ENCODE data around the gene PLEKHA1. TPM values are rescaled to one million over a fixed set of nuclear protein-coding genes. Genes with fewer than 3 reads are reported as not detected.
A peak's percentile ranks its signal among the peaks of the same experiment; 100 is the strongest.

Gene PLEKHA1
- total RNA-seq, 1 donor from 2014 or later, result 38.2 TPM

GRCh38 chr10:122455376-122456079 lies 81.0 kb downstream of the PLEKHA1 start:
- Mint-ChIP-seq H3K36me3 (ENCODE audit: low read depth, unreplicated experiment) (no peaks in the 10 kb centered on the region), H3K27ac (ENCODE audit: unreplicated experiment) (no peak overlapping the region), H3K9me3 (ENCODE audit: unreplicated experiment) (no peaks in the 10 kb centered on the region), H3K4me1 (ENCODE audit: unreplicated experiment) (peaks cover 19% of the 10 kb centered on the region), H3K4me3 (ENCODE audit: unreplicated experiment) (no peak overlapping the region), H3K27me3 (ENCODE audit: unreplicated experiment) (peaks cover 3% of the 10 kb centered on the region)
- TF ChIP-seq CTCF (IDR thresholded peaks at IDR 0.05; ENCODE audit: unreplicated experiment), result no peak
- no peak for DNase-seq (ENCODE audit: low spot score)

GRCh38 chr10:122457934-122458333 lies 83.4 kb downstream of the PLEKHA1 start:
- no peak for TF ChIP-seq CTCF (IDR thresholded peaks at IDR 0.05; ENCODE audit: unreplicated experiment)
- H3K4me1 Mint-ChIP-seq (ENCODE audit: unreplicated experiment), result peaks cover 18% of the 10 kb centered on the region
- no peaks in the 10 kb centered on the region for H3K9me3 Mint-ChIP-seq (ENCODE audit: unreplicated experiment)
- peaks cover 6% of the 10 kb centered on the region for H3K27me3 Mint-ChIP-seq (ENCODE audit: unreplicated experiment)
- no peaks in the 10 kb centered on the region for H3K36me3 Mint-ChIP-seq (ENCODE audit: low read depth, unreplicated experiment)
- H3K27ac Mint-ChIP-seq (ENCODE audit: unreplicated experiment), result no peak overlapping the region
- no peak overlapping the region for H3K4me3 Mint-ChIP-seq (ENCODE audit: unreplicated experiment)
- DNase-seq (ENCODE audit: low spot score), result no peak

- no peak overlapping the region for H3K27ac Mint-ChIP-seq (ENCODE audit: unreplicated experiment)
- peaks cover 9% of the 10 kb centered on the region for H3K27me3 Mint-ChIP-seq (ENCODE audit: unreplicated experiment)
- TF ChIP-seq CTCF (IDR thresholded peaks at IDR 0.05; ENCODE audit: unreplicated experiment), result no peak
- DNase-seq (ENCODE audit: low spot score), result no peak
- H3K9me3 Mint-ChIP-seq (ENCODE audit: unreplicated experiment), result no peaks in the 10 kb centered on the region
- peaks cover 22% of the 10 kb centered on the region for H3K4me1 Mint-ChIP-seq (ENCODE audit: unreplicated experiment)
- H3K36me3 Mint-ChIP-seq (ENCODE audit: low read depth, unreplicated experiment), result no peaks in the 10 kb centered on the region
- no peak overlapping the region for H3K4me3 Mint-ChIP-seq (ENCODE audit: unreplicated experiment)
Observed at GRCh38 chr10:122458693-122459092, 84.2 kb downstream of the PLEKHA1 start.

GRCh38 chr10:122459561-122460273 lies 85.2 kb downstream of the PLEKHA1 start:
- H3K4me3 Mint-ChIP-seq (ENCODE audit: unreplicated experiment), result no peak overlapping the region
- no peak for TF ChIP-seq CTCF (IDR thresholded peaks at IDR 0.05; ENCODE audit: unreplicated experiment)
- peaks cover 22% of the 10 kb centered on the region for H3K4me1 Mint-ChIP-seq (ENCODE audit: unreplicated experiment)
- no peak overlapping the region for H3K27ac Mint-ChIP-seq (ENCODE audit: unreplicated experiment)
- H3K27me3 Mint-ChIP-seq (ENCODE audit: unreplicated experiment), result peaks cover 10% of the 10 kb centered on the region
- no peaks in the 10 kb centered on the region for H3K36me3 Mint-ChIP-seq (ENCODE audit: low read depth, unreplicated experiment)
- no peak for DNase-seq (ENCODE audit: low spot score)
- H3K9me3 Mint-ChIP-seq (ENCODE audit: unreplicated experiment), result no peaks in the 10 kb centered on the region

- Mint-ChIP-seq H3K27me3 (ENCODE audit: unreplicated experiment) (peaks cover 12% of the 10 kb centered on the region), H3K27ac (ENCODE audit: unreplicated experiment) (no peak overlapping the region), H3K4me3 (ENCODE audit: unreplicated experiment) (peak overlapping the region; percentile 77), H3K36me3 (ENCODE audit: low read depth, unreplicated experiment) (peaks cover 6% of the 10 kb centered on the region), H3K9me3 (ENCODE audit: unreplicated experiment) (no peaks in the 10 kb centered on the region), H3K4me1 (ENCODE audit: unreplicated experiment) (peaks cover 22% of the 10 kb centered on the region)
- no peak for TF ChIP-seq CTCF (IDR thresholded peaks at IDR 0.05; ENCODE audit: unreplicated experiment)
- no peak for DNase-seq (ENCODE audit: low spot score)
Observed at GRCh38 chr10:122460891-122461293, 86.4 kb downstream of the PLEKHA1 start.

Measured in endothelial cell (in vitro differentiated cells).